ENCODE measurements around the gene BMP7.

BMP7 gene

DNA sequence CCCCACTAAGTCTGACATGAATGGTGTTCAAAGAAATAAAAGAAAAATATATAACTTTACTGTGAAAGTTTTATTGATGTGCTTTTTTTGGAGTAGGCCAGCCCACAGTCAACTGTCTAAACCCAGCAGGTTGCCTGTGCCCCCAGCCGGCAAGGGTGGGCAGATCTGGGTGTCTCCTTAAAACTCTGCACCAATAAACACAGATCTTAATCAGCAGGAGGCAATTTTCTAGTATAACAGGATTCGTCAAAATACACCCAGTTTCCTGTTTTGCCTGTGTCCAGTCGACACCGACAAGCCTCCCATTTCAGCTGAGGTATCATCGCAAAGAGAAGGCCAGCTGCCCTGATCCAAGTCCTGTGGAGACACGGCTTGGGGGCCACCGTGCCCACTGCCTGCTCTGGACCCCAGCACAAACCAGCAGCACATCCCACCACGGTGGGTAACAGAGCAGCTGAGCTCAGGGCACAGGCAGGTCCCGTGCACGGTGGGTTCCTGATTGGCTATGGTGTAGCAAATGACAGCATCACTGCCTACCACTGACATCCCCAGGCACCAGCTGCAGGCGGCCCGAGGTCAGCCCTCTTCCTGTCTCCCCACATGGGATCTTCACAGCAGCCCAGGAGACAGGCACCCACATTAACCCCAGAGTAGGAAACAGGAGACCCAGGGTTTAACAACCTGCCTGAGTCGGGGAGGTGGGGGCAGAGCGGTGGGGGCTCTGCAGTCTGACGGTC lies 15.7 kb downstream of the BMP7 start:
- Histone ChIP-seq H2BK5ac (ENCODE audit: low read length) (no peak overlapping the region), H3K4me3 (ENCODE audit: low read length in 2 of 2) (no peak overlapping the region), H2AK5ac (ENCODE audit: low read depth, low read length) (peak overlapping the region; percentile 65), H3K27me3 (ENCODE audit: control insufficient read depth in 3 of 3, insufficient read depth in 3 of 3, low read depth in 1 of 3, low read length in 3 of 3) (no peaks in the 10 kb centered on the region), H3K14ac (ENCODE audit: low read length) (no peak overlapping the region), H3K4ac (ENCODE audit: low read length) (no peak overlapping the region), H4K91ac (ENCODE audit: low read depth, low read length, poor library complexity) (no peak overlapping the region), H2BK15ac (ENCODE audit: low read length) (no peak overlapping the region), H3K23ac (ENCODE audit: low read depth, low read length, poor library complexity) (peak overlapping the region; percentile 70), H3K36me3 (replicated peaks in 1 of 2; ENCODE audit: control insufficient read depth in 2 of 2, insufficient read depth in 2 of 2, low read length in 2 of 2) (peaks cover 0 to 18% of the 10 kb centered on the region in 2 donors), H3K4me1 (ENCODE audit: control insufficient read depth in 2 of 2, insufficient read depth in 1 of 2, low read depth in 1 of 2, low read length in 2 of 2) (peaks cover 13 to 16% of the 10 kb centered on the region in 2 donors), H3K27ac (replicated peaks; ENCODE audit: low read length) (no peak overlapping the region), H3K18ac (ENCODE audit: low read length) (peak overlapping the region; percentile 13), H2BK120ac (ENCODE audit: low read depth, low read length) (no peak overlapping the region), H3K9me3 (replicated peaks in 1 of 2; ENCODE audit: control insufficient read depth in 2 of 2, insufficient read depth in 1 of 2, low read depth in 1 of 2, low read length in 2 of 2) (peaks cover 4 to 6% of the 10 kb centered on the region in 2 donors), H3K79me1 (ENCODE audit: low read depth, low read length) (no peaks in the 10 kb centered on the region), H2BK12ac (ENCODE audit: low read length) (no peak overlapping the region), H3K9ac (ENCODE audit: low read depth, low read length, poor library complexity) (peak overlapping the region; percentile 83), H2AFZ (ENCODE audit: low read length) (no peak overlapping the region), H4K8ac (ENCODE audit: low read depth, low read length) (no peak overlapping the region), H3K4me2 (ENCODE audit: insufficient read depth, low read length, poor library complexity, severe bottlenecking) (no peak overlapping the region)
- no CpG with 5 or more reads among the region's 15 CpGs for WGBS, 2 donors (ENCODE audit: extremely low coverage in 2 of 2, insufficient read length in 2 of 2, insufficient replicate concordance in 1 of 2)
- DNase-seq (ENCODE audit: low spot score) = no peak

DNA sequence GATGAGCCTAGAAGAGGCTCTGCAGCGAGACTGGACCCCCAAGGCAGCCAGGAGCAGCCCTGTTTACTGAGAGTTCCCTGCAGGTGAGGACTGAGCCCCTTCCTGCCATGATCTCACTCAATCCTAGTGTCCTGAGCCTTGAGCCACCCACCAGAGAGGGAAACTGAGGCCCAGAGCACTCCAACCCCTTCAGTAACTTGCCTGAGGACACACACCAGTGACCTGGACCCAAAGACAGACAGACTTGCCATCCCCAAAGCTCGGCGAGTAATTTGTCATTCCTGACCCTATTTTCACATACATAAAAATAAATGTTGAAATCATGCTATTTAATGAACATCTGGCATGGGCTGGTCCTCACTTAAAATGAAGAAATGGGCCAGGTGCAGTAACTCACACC lies 16.7 kb downstream of the BMP7 start:
- no peak overlapping the region for H3K23ac ChIP-seq (ENCODE audit: low read depth, low read length, poor library complexity)
- no peak overlapping the region for H3K9ac ChIP-seq (ENCODE audit: low read depth, low read length, poor library complexity)
- no peak overlapping the region for H2AFZ ChIP-seq (ENCODE audit: low read length)
- no peak overlapping the region for H3K4me3 ChIP-seq (ENCODE audit: low read length in 2 of 2)
- peaks cover 13 to 16% of the 10 kb centered on the region in 2 donors for H3K4me1 ChIP-seq (ENCODE audit: control insufficient read depth in 2 of 2, insufficient read depth in 1 of 2, low read depth in 1 of 2, low read length in 2 of 2)
- no peak overlapping the region for H3K4ac ChIP-seq (ENCODE audit: low read length)
- H3K27me3 ChIP-seq (ENCODE audit: control insufficient read depth in 3 of 3, insufficient read depth in 3 of 3, low read depth in 1 of 3, low read length in 3 of 3) = no peaks in the 10 kb centered on the region
- no peak overlapping the region for H2BK15ac ChIP-seq (ENCODE audit: low read length)
- WGBS, 2 donors (ENCODE audit: extremely low coverage in 2 of 2, insufficient read length in 2 of 2, insufficient replicate concordance in 1 of 2) = no CpG with 5 or more reads among the region's 3 CpGs
- peaks cover 4 to 6% of the 10 kb centered on the region in 2 donors for H3K9me3 ChIP-seq (replicated peaks in 1 of 2; ENCODE audit: control insufficient read depth in 2 of 2, insufficient read depth in 1 of 2, low read depth in 1 of 2, low read length in 2 of 2)
- H3K27ac ChIP-seq (replicated peaks; ENCODE audit: low read length) = no peak overlapping the region
- no peak overlapping the region for H2BK120ac ChIP-seq (ENCODE audit: low read depth, low read length)
- no peak overlapping the region for H4K8ac ChIP-seq (ENCODE audit: low read depth, low read length)
- H2BK5ac ChIP-seq (ENCODE audit: low read length) = no peak overlapping the region
- no peak overlapping the region for H3K4me2 ChIP-seq (ENCODE audit: insufficient read depth, low read length, poor library complexity, severe bottlenecking)
- no peaks in the 10 kb centered on the region for H3K79me1 ChIP-seq (ENCODE audit: low read depth, low read length)
- no peak overlapping the region for H2AK5ac ChIP-seq (ENCODE audit: low read depth, low read length)
- no peak overlapping the region for H3K14ac ChIP-seq (ENCODE audit: low read length)
- no peak for DNase-seq (ENCODE audit: low spot score)
- peaks cover 0 to 12% of the 10 kb centered on the region in 2 donors for H3K36me3 ChIP-seq (replicated peaks in 1 of 2; ENCODE audit: control insufficient read depth in 2 of 2, insufficient read depth in 2 of 2, low read length in 2 of 2)
- no peak overlapping the region for H4K91ac ChIP-seq (ENCODE audit: low read depth, low read length, poor library complexity)
- no peak overlapping the region for H2BK12ac ChIP-seq (ENCODE audit: low read length)
- peak overlapping the region; percentile 35 for H3K18ac ChIP-seq (ENCODE audit: low read length)

DNA sequence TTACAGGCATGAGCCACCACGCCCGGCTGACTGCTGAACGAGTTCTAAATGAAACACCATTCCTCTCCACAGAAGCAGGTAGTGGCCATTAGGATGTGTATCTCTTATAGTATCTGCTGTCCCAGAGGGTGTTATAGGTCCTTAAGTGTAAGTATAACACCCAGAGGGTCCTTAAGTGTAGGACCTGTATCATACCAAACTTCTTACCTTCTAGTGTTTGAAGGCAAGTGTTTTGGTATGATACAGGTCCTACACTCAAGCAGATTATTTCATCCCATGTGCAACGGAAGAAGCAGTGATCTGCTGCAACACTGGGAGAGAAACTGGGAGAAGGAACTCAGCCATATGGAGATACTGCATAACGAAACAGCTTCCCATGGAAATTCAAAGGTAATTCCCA lies 17.4 kb downstream of the BMP7 start:
- peaks cover 14 to 16% of the 10 kb centered on the region in 2 donors for H3K4me1 ChIP-seq (ENCODE audit: control insufficient read depth in 2 of 2, insufficient read depth in 1 of 2, low read depth in 1 of 2, low read length in 2 of 2)
- no peak overlapping the region for H3K9ac ChIP-seq (ENCODE audit: low read depth, low read length, poor library complexity)
- H3K18ac ChIP-seq (ENCODE audit: low read length) = no peak overlapping the region
- H3K4me2 ChIP-seq (ENCODE audit: insufficient read depth, low read length, poor library complexity, severe bottlenecking) = no peak overlapping the region
- H2AK5ac ChIP-seq (ENCODE audit: low read depth, low read length) = no peak overlapping the region
- H4K91ac ChIP-seq (ENCODE audit: low read depth, low read length, poor library complexity) = no peak overlapping the region
- H4K8ac ChIP-seq (ENCODE audit: low read depth, low read length) = no peak overlapping the region
- H2BK5ac ChIP-seq (ENCODE audit: low read length) = no peak overlapping the region
- H2BK120ac ChIP-seq (ENCODE audit: low read depth, low read length) = no peak overlapping the region
- H3K27me3 ChIP-seq (ENCODE audit: control insufficient read depth in 3 of 3, insufficient read depth in 3 of 3, low read depth in 1 of 3, low read length in 3 of 3) = no peaks in the 10 kb centered on the region
- no peak overlapping the region for H2AFZ ChIP-seq (ENCODE audit: low read length)
- no peak for DNase-seq (ENCODE audit: low spot score)
- H3K4ac ChIP-seq (ENCODE audit: low read length) = no peak overlapping the region
- no peak overlapping the region for H2BK15ac ChIP-seq (ENCODE audit: low read length)
- peaks cover 0 to 8% of the 10 kb centered on the region in 2 donors for H3K36me3 ChIP-seq (replicated peaks in 1 of 2; ENCODE audit: control insufficient read depth in 2 of 2, insufficient read depth in 2 of 2, low read length in 2 of 2)
- no peak overlapping the region for H3K23ac ChIP-seq (ENCODE audit: low read depth, low read length, poor library complexity)
- H2BK12ac ChIP-seq (ENCODE audit: low read length) = no peak overlapping the region
- H3K79me1 ChIP-seq (ENCODE audit: low read depth, low read length) = no peaks in the 10 kb centered on the region
- no peak overlapping the region for H3K4me3 ChIP-seq (ENCODE audit: low read length in 2 of 2)
- H3K9me3 ChIP-seq (replicated peaks in 1 of 2; ENCODE audit: control insufficient read depth in 2 of 2, insufficient read depth in 1 of 2, low read depth in 1 of 2, low read length in 2 of 2) = peaks cover 4 to 6% of the 10 kb centered on the region in 2 donors
- H3K27ac ChIP-seq (replicated peaks; ENCODE audit: low read length) = no peak overlapping the region
- H3K14ac ChIP-seq (ENCODE audit: low read length) = no peak overlapping the region
- WGBS, 2 donors (ENCODE audit: extremely low coverage in 2 of 2, insufficient read length in 2 of 2, insufficient replicate concordance in 1 of 2) = no CpG with 5 or more reads among the region's 5 CpGs

DNA sequence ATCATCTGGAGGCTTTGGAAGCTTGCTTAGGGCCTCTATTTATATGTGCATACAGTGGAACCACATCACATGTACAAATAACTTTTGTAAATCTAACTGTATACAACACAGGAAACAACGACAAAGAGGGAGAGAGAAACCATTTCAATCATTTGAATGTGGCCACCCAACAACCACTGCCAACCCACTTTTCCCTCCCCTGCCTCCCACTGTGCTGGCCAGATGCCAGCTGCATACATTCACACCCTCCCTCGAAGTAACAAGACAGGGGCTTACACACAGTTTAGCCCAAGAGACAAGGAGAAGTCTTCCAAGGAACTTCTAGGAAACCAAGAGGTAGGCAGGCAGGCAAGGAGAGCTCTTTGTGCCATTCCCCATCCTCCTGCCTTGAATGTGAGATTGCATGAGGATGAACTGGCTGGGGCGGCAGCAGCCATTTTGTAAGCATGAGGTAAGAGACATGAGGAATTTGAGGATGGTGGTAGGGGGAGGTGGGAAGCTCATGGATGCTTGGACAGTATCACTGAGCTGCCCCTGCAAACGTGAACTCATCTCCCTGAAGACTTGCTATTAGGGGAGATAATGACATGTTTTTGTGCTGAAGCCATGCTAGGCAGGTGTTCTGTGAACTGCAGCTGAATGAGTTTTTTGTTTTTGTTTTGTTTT lies 18.2 kb downstream of the BMP7 start:
- Histone ChIP-seq H3K14ac (ENCODE audit: low read length) (peak overlapping the region; percentile 25), H3K27me3 (ENCODE audit: control insufficient read depth in 3 of 3, insufficient read depth in 3 of 3, low read depth in 1 of 3, low read length in 3 of 3) (no peaks in the 10 kb centered on the region), H3K79me1 (ENCODE audit: low read depth, low read length) (no peaks in the 10 kb centered on the region), H2BK120ac (ENCODE audit: low read depth, low read length) (no peak overlapping the region), H3K4me3 (ENCODE audit: low read length in 2 of 2) (no peak overlapping the region), H3K23ac (ENCODE audit: low read depth, low read length, poor library complexity) (no peak overlapping the region), H3K9me3 (replicated peaks in 1 of 2; ENCODE audit: control insufficient read depth in 2 of 2, insufficient read depth in 1 of 2, low read depth in 1 of 2, low read length in 2 of 2) (peaks cover 4 to 6% of the 10 kb centered on the region in 2 donors), H3K27ac (replicated peaks; ENCODE audit: low read length) (no peak overlapping the region), H4K8ac (ENCODE audit: low read depth, low read length) (no peak overlapping the region), H3K4me1 (ENCODE audit: control insufficient read depth in 2 of 2, insufficient read depth in 1 of 2, low read depth in 1 of 2, low read length in 2 of 2) (peaks cover 14 to 15% of the 10 kb centered on the region in 2 donors), H4K91ac (ENCODE audit: low read depth, low read length, poor library complexity) (no peak overlapping the region), H2BK5ac (ENCODE audit: low read length) (no peak overlapping the region), H2BK15ac (ENCODE audit: low read length) (no peak overlapping the region), H2AK5ac (ENCODE audit: low read depth, low read length) (no peak overlapping the region), H2AFZ (ENCODE audit: low read length) (no peak overlapping the region), H3K18ac (ENCODE audit: low read length) (no peak overlapping the region), H3K36me3 (replicated peaks in 1 of 2; ENCODE audit: control insufficient read depth in 2 of 2, insufficient read depth in 2 of 2, low read length in 2 of 2) (peaks cover 0 to 10% of the 10 kb centered on the region in 2 donors), H3K9ac (ENCODE audit: low read depth, low read length, poor library complexity) (no peak overlapping the region), H3K4me2 (ENCODE audit: insufficient read depth, low read length, poor library complexity, severe bottlenecking) (no peak overlapping the region), H3K4ac (ENCODE audit: low read length) (no peak overlapping the region), H2BK12ac (ENCODE audit: low read length) (no peak overlapping the region)
- WGBS, 2 donors (ENCODE audit: extremely low coverage in 2 of 2, insufficient read length in 2 of 2, insufficient replicate concordance in 1 of 2) = no CpG with 5 or more reads among the region's 4 CpGs
- DNase-seq (ENCODE audit: low spot score) = no peak

All from neuronal stem cell (in vitro differentiated cells).